GM10266 (cell line): ENCODE results near the gene ARPC1A.

ENCODE experiments used
- DNase-seq: peaks from one replicate; pipeline ENCODE4 v3.0.0; 2012; ENCODE audit errors: extremely low spot score
- CTCF ChIP-seq: IDR thresholded peaks from 2 replicates; pipeline ENCODE4 v1.5.1; 2012; ENCODE audit warnings: mild to moderate bottlenecking, low read depth; ENCODE audit not compliant: control insufficient read depth, insufficient read depth; ENCODE audit errors: missing control alignments

The ARPC1A gene

GRCh38 chr7:99293167-99293566 is 32.5 kb upstream of the ARPC1A start:
- DNase-seq, result no peak
- TF ChIP-seq CTCF, result no peak

- DNase-seq, result no peak
- TF ChIP-seq CTCF, result no peak
These were observed 32.0 kb upstream of the ARPC1A start for GRCh38 chr7:99293650-99294049.

- DNase-seq, result no peak
- TF ChIP-seq CTCF, result no peak
These were observed 29.2 kb upstream of the ARPC1A start for GRCh38 chr7:99296471-99296870.

GRCh38 chr7:99301496-99301895 is 24.2 kb upstream of the ARPC1A start:
- TF ChIP-seq CTCF, result no peak
- no peak for DNase-seq

GRCh38 chr7:99305473-99306260 is 20.0 kb upstream of the ARPC1A start:
- no peak for TF ChIP-seq CTCF
- no peak for DNase-seq

- no peak for TF ChIP-seq CTCF
- DNase-seq, result no peak
These were observed 17.1 kb upstream of the ARPC1A start for GRCh38 chr7:99308461-99309074.

GRCh38 chr7:99309111-99309510 is 16.6 kb upstream of the ARPC1A start:
- no peak for TF ChIP-seq CTCF
- DNase-seq, result no peak
